Measurements from ENCODE around the gene PTPRN2. TPM values are rescaled to one million over a fixed set of nuclear protein-coding genes. Genes with fewer than 3 reads are reported as not detected.

PTPRN2 gene
- total and polyA plus RNA-seq, 2 donors (not counting 1 experiment from before 2014, with no cell fraction given): 0.54 to 1.2 TPM

DNA sequence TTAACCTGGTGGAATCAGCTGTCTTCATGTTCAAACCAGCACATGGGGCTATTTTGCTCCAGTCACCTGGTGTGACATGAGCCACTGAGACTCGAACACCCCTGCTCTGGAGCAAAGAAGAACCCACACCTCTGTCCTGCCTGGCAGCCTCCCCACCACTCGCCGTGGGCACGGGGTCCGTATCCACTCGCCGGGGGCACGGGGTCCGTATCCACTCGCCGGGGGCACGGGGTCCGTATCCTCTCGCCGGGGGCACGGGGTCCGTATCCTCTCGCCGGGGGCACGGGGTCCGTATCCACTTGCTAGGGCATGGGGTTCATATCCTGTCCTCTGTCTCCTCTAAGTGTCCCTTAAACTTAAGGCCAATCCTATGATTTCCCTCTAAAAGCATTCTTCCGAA is 558.7 kb downstream of the PTPRN2 start:
- Histone ChIP-seq H3K9ac (ENCODE audit: insufficient read depth, low read length) (no peak overlapping the region), H3K27ac (ENCODE audit: insufficient read depth, low read length) (no peak overlapping the region), H4K20me1 (ENCODE audit: control insufficient read depth, extremely low read depth, insufficient read depth, low read length) (no peaks in the 10 kb centered on the region), H2AFZ (ENCODE audit: low read length) (no peak overlapping the region), H3K27me3 (ENCODE audit: control insufficient read depth, insufficient read depth, low read length) (no peaks in the 10 kb centered on the region), H3K4me1 (ENCODE audit: control insufficient read depth, extremely low read depth, insufficient read depth, low read length) (no peaks in the 10 kb centered on the region), H3K4me3 (replicated peaks in 1 of 4; ENCODE audit: control extremely low read depth in 1 of 4, insufficient read depth in 1 of 4, low read depth in 3 of 4, low read length in 4 of 4) (no peak overlapping the region), H3K4me2 (ENCODE audit: extremely low read depth, insufficient read depth, low read length) (no peak overlapping the region), H3K79me2 (ENCODE audit: control insufficient read depth, insufficient read depth, low read length) (no peaks in the 10 kb centered on the region), H3K9me3 (ENCODE audit: control insufficient read depth, insufficient read depth, low read depth, low read length) (no peaks in the 10 kb centered on the region), H3K36me3 (ENCODE audit: control insufficient read depth, insufficient read depth, low read length) (no peaks in the 10 kb centered on the region)
- TF ChIP-seq, protein P1, sequence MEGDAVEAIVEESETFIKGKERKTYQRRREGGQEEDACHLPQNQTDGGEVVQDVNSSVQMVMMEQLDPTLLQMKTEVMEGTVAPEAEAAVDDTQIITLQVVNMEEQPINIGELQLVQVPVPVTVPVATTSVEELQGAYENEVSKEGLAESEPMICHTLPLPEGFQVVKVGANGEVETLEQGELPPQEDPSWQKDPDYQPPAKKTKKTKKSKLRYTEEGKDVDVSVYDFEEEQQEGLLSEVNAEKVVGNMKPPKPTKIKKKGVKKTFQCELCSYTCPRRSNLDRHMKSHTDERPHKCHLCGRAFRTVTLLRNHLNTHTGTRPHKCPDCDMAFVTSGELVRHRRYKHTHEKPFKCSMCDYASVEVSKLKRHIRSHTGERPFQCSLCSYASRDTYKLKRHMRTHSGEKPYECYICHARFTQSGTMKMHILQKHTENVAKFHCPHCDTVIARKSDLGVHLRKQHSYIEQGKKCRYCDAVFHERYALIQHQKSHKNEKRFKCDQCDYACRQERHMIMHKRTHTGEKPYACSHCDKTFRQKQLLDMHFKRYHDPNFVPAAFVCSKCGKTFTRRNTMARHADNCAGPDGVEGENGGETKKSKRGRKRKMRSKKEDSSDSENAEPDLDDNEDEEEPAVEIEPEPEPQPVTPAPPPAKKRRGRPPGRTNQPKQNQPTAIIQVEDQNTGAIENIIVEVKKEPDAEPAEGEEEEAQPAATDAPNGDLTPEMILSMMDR (conservative IDR thresholded peaks at IDR 0.05 in 1 of 2, IDR thresholded peaks at IDR 0.05 in 1 of 2; ENCODE audit: low read depth in 1 of 2, low read length in 2 of 2): no peak
- TF ChIP-seq EZH2 (IDR thresholded peaks at IDR 0.05; ENCODE audit: low read length, missing control alignments): no peak
- DNase-seq (ENCODE audit: low read depth in 2 of 2): no peak

DNA sequence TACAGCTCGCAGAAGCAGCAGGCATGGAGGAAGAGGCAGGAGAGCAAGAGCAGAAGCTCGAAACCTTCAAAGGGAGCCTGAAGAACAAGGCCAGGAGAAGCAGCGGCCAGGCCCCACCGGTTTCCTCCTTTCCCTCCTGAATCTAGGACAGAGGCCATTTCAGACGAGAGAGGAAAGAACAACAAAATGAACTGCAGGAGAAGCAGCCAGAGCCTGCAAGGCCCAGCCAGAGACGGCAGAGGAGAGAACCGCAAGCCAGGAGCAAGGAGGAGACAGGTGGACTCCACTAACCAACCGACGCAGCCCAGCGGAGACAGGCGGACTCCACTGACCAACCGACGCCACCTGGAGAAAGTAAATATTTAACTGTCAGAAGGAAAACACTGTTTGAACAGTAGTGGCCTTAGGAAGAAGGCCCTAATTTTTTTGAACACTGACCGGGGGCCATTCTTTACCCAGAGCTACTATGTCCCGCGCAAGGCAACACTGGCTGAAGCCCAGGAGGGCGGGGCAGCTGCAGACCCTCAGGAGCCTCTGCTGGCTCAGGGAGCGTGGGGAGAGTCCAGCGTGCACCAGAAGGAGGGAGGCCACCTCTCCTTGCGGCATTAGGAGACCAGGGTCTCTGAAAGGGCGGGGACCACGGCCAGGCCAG is 559.2 kb downstream of the PTPRN2 start:
- no peak overlapping the region for H3K27ac ChIP-seq (ENCODE audit: insufficient read depth, low read length)
- H3K36me3 ChIP-seq (ENCODE audit: control insufficient read depth, insufficient read depth, low read length): no peaks in the 10 kb centered on the region
- no peaks in the 10 kb centered on the region for H3K4me1 ChIP-seq (ENCODE audit: control insufficient read depth, extremely low read depth, insufficient read depth, low read length)
- H3K79me2 ChIP-seq (ENCODE audit: control insufficient read depth, insufficient read depth, low read length): no peaks in the 10 kb centered on the region
- TF ChIP-seq, protein P1 (conservative IDR thresholded peaks at IDR 0.05 in 1 of 2, IDR thresholded peaks at IDR 0.05 in 1 of 2; ENCODE audit: low read depth in 1 of 2, low read length in 2 of 2): no peak
- TF ChIP-seq EZH2 (IDR thresholded peaks at IDR 0.05; ENCODE audit: low read length, missing control alignments): no peak
- H4K20me1 ChIP-seq (ENCODE audit: control insufficient read depth, extremely low read depth, insufficient read depth, low read length): no peaks in the 10 kb centered on the region
- no peak overlapping the region for H3K4me2 ChIP-seq (ENCODE audit: extremely low read depth, insufficient read depth, low read length)
- no peak overlapping the region for H3K9ac ChIP-seq (ENCODE audit: insufficient read depth, low read length)
- H3K4me3 ChIP-seq (replicated peaks in 1 of 4; ENCODE audit: control extremely low read depth in 1 of 4, insufficient read depth in 1 of 4, low read depth in 3 of 4, low read length in 4 of 4): no peak overlapping the region
- no peaks in the 10 kb centered on the region for H3K9me3 ChIP-seq (ENCODE audit: control insufficient read depth, insufficient read depth, low read depth, low read length)
- H2AFZ ChIP-seq (ENCODE audit: low read length): no peak overlapping the region
- DNase-seq (ENCODE audit: low read depth in 2 of 2): no peak
- H3K27me3 ChIP-seq (ENCODE audit: control insufficient read depth, insufficient read depth, low read length): no peaks in the 10 kb centered on the region

DNA sequence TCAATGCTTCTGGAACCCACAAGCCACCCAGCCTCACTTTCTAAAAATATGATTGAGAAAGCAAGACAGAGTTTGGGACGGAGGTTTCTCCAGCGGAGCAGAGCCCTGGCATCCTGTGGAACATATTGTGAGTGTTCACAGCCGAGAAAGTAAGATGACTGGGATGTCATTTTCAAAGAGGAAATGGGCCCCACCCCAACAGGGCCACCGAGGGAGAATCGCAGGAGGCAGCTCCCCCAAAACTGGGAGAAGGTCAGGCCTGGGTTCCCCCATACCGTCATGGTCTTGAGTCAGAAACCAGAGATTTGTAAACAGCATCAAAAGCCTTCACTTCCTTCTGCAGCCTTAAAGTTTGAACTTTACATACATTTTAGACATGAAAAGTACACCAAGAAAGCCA is 560.0 kb downstream of the PTPRN2 start:
- DNase-seq (ENCODE audit: low read depth in 2 of 2): no peak
- no peak overlapping the region for H2AFZ ChIP-seq (ENCODE audit: low read length)
- H3K36me3 ChIP-seq (ENCODE audit: control insufficient read depth, insufficient read depth, low read length): no peaks in the 10 kb centered on the region
- no peaks in the 10 kb centered on the region for H3K79me2 ChIP-seq (ENCODE audit: control insufficient read depth, insufficient read depth, low read length)
- H3K9me3 ChIP-seq (ENCODE audit: control insufficient read depth, insufficient read depth, low read depth, low read length): no peaks in the 10 kb centered on the region
- H3K27me3 ChIP-seq (ENCODE audit: control insufficient read depth, insufficient read depth, low read length): no peaks in the 10 kb centered on the region
- no peak overlapping the region for H3K9ac ChIP-seq (ENCODE audit: insufficient read depth, low read length)
- H3K27ac ChIP-seq (ENCODE audit: insufficient read depth, low read length): no peak overlapping the region
- TF ChIP-seq, protein P1 (conservative IDR thresholded peaks at IDR 0.05 in 1 of 2, IDR thresholded peaks at IDR 0.05 in 1 of 2; ENCODE audit: low read depth in 1 of 2, low read length in 2 of 2): no peak
- TF ChIP-seq EZH2 (IDR thresholded peaks at IDR 0.05; ENCODE audit: low read length, missing control alignments): no peak
- no peak overlapping the region for H3K4me2 ChIP-seq (ENCODE audit: extremely low read depth, insufficient read depth, low read length)
- H3K4me1 ChIP-seq (ENCODE audit: control insufficient read depth, extremely low read depth, insufficient read depth, low read length): no peaks in the 10 kb centered on the region
- no peak overlapping the region for H3K4me3 ChIP-seq (replicated peaks in 1 of 4; ENCODE audit: control extremely low read depth in 1 of 4, insufficient read depth in 1 of 4, low read depth in 3 of 4, low read length in 4 of 4)
- no peaks in the 10 kb centered on the region for H4K20me1 ChIP-seq (ENCODE audit: control insufficient read depth, extremely low read depth, insufficient read depth, low read length)

All from fibroblast of lung (primary cell).